ENCODE data around the gene SUPT7L.
"Not testable (repeated sequence)": the region's sequence is repeated elsewhere in the genome, so short reads cannot be mapped to it uniquely, and the experiment has no call there.

Gene SUPT7L

DNA sequence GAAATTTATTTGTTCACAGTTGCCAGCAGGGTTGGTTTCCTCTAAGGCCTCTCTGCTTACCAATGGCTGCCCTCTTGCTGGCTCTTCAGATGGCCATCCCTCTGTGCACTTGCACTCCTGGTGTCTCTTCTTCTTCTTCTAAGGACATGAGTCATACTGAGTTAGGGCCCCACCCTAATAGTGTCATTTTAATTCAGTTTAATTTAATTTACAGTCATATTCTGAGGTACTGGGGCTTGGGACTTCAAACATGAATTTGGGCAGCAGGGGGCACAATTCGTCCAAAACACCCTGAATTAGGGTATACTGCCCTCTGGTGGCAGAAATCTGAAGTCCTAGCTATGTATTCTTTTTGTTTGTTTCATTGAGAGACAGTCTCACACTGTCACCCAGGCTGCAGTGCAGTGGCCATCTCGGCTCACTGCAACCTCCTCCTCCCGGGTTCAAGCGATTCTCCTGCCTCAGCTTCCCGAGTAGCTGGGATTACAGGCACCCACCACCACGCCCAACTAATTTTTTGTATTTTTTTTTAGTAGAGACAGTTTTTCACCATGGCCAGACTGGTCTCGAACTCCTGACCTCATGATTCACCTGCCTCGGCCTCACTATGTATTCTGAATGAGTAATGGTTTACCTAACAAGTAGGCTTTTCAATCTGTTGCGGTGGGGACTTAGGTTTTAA is 20.1 kb upstream of the SUPT7L start:
- peak; percentile 91 for DNase-seq

DNA sequence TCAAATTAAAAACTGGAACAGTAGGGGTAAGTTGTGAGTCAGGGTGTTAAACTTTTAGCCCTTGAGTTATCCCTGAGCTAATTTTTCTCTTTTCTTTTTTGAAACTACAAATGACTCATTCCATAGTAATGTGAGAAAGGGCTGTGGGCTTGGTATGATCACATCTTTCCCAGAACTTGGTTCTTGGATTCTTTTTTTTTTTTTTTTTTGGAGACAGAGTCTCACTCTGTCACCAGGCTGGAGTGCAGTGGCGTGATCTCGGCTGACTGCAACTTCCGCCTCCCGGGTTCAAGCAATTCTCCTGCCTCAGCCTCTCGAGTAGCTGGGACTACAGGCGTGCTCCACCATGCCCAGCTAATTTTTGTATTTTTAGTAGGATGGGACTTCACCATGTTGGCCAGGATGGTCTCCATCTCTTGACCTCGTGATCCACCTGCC is 18.9 kb upstream of the SUPT7L start:
- not testable (repeated sequence) for DNase-seq

- DNase-seq, result no peak
These were observed 18.4 kb upstream of the SUPT7L start for GRCh38 chr2:27681841-27682240.

GRCh38 chr2:27680571-27680970 is 17.2 kb upstream of the SUPT7L start:
- DNase-seq, result no peak

GRCh38 chr2:27672723-27673486 is 9.5 kb upstream of the SUPT7L start:
- no peak for DNase-seq

- no peak for DNase-seq
These were observed 7.8 kb upstream of the SUPT7L start for GRCh38 chr2:27671235-27671634.

GRCh38 chr2:27667446-27667845 is 4.0 kb upstream of the SUPT7L start:
- DNase-seq, result no peak

GRCh38 chr2:27664622-27665363 is 1.4 kb upstream of the SUPT7L start:
- DNase-seq, result no peak

DNA sequence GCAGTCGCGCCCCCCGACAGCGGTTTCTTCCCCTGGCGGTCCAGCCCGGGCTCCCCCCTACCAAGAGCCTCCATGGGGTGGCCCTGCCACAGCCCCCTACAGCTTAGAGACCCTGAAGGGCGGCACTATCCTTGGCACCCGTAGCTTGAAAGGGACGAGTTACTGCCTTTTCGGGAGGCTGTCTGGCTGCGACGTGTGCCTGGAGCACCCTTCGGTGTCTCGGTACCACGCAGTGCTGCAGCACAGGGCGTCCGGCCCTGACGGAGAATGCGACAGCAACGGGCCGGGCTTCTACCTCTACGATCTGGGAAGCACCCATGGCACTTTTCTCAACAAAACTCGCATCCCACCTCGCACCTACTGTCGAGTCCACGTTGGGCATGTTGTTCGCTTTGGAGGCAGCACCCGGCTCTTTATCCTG is 750 bp upstream of the SUPT7L start:
- DNase-seq, result no peak

- no peak for DNase-seq
These were observed 2.0 kb downstream of the SUPT7L start for GRCh38 chr2:27661371-27661770.

- DNase-seq, result no peak
These were observed 8.1 kb downstream of the SUPT7L start for GRCh38 chr2:27655155-27655951.

GRCh38 chr2:27653397-27653796 is 10.0 kb downstream of the SUPT7L start:
- no peak for DNase-seq

GRCh38 chr2:27652790-27653189 is 10.6 kb downstream of the SUPT7L start:
- DNase-seq, result no peak

DNA sequence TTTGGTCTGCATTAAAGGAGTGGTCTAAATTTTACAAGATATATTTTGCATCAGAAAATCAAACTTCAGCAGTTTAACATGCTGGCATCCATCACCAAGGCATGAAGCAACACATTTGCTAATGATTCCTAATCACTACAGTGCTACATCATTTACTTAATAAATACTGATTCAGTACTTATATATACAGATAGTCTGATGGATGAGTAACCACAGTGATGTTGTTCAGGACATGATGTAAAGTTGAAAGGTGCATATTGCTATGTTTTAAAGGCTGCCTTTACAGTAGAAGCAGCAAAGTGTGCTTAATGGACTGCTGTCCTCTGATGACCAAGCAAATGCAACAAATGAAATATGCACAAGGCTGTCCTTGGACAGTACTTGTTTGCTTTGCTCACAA is 11.1 kb downstream of the SUPT7L start:
- DNase-seq, result no peak

DNA sequence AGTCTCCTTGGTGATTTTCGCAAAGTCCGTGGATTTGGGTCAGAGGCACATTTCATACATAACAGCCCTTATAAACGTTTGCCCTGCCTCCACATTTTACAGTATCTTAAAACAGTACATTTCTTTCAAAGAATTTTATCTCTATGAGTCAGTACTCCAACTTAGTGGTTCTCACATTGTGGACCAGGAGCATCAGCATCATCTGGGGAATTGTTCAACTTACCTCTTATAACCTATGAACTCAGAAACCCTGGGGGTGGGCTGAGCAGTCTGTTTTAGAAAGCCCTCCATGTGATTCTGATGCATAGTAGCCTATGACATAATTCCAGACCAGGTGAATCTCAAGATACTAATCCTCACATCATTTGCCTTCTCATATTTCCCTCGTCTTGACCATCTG is 12.4 kb downstream of the SUPT7L start:
- DNase-seq, result no peak

- DNase-seq, result no peak
These were observed 15.7 kb downstream of the SUPT7L start for GRCh38 chr2:27647737-27648136.

GRCh38 chr2:27647289-27647688 is 16.1 kb downstream of the SUPT7L start:
- no peak for DNase-seq

DNA sequence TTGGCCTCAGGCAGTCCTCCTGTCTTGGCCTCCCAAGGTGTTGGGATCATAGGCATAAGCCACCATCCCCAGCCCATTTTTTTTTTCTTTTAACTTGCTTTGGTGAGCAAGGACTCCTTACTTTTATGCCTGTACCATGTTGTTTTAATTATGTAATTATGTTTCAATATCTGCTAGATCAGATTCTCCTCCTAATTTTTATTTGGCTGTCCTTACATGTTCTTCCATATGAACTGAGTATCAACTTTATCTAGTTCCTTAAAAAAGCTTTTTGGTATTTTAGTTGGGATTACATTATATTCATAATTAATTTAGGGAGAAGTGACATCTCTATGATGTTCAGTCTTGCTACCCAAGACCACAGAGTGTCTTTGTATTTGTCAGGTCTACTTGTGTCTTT is 18.2 kb downstream of the SUPT7L start:
- no peak for DNase-seq

DNA sequence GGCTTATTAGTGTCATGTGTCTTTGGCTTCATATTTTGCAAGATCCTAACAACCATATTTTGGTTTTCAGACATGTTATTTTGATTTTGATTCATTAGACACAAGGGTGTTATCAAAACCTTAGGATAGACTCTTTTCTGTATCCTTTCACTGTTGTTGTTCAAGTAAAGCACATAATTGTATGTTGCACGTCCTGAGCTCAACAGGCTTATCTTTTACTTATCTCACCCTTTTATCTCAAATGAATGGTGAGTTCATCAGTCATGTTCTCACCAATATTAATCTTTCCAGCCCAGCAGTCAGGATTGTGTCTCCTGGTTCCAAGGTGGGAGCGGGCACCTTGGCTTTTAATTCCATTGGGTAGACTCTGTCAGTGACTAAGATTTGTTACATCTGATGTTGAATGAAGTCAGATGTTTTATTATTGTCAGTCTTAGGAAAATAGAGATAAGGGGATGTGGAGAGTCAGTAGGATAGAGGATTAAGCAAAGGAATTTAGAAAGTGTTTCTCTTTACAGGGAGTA is 22.6 kb downstream of the SUPT7L start:
- no peak for DNase-seq

DNA sequence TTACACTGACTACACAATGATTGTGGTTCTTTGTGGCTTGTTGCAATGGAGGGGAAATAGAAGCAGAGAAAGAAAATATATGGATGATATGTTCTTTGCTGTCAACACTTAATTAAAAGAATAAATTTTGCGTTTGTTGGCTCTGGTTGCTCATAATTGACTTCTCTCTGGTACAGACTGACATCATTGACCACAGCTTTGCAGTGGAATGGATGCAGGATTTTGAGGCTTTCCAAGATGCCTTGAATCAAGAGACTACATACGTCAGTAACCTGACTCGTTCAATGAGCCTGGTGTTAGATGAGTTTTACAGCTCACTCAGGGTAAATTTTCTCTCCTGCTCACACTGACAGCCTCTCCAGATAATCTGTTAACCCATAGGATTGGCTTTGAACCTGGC is 24.7 kb downstream of the SUPT7L start:
- no peak for DNase-seq

GRCh38 chr2:27638037-27638637 is 25.3 kb downstream of the SUPT7L start:
- DNase-seq, result no peak

- DNase-seq, result no peak
These were observed 26.6 kb downstream of the SUPT7L start for GRCh38 chr2:27636766-27637165.

All from CD4-positive, alpha-beta T cell treated with Interleukin-6 for 4 hours (primary cell).